NCI-H345 (cell line): ENCODE measurements around the gene PTPN2.

ENCODE experiments used
- DNase-seq: peaks from one replicate; lab custom pipeline; 2025; lab: John Stamatoyannopoulos, UW

Gene PTPN2

GRCh38 chr18:12745095-12745795 lies 138.8 kb downstream of the PTPN2 start:
- no peak for DNase-seq

GRCh38 chr18:12744103-12744502 lies 139.9 kb downstream of the PTPN2 start:
- peak; percentile 28 for DNase-seq

GRCh38 chr18:12742453-12742852 lies 141.6 kb downstream of the PTPN2 start:
- DNase-seq, result no peak
